Endothelial cell (in vitro differentiated cells): Measurements from ENCODE around the gene PEX13. TPM values are rescaled to one million over a fixed set of nuclear protein-coding genes. Genes with fewer than 3 reads are reported as not detected.
"Not testable (repeated sequence)": the region's sequence is repeated elsewhere in the genome, so short reads cannot be mapped to it uniquely, and the experiment has no call there.

Experiments used
- DNase-seq: peaks from one replicate; pipeline ENCODE4 v3.0.0; 2021; ENCODE audit warnings: low spot score
- H3K27ac Mint-ChIP-seq: one replicate; pipeline ENCODE4 v1.8.0; 2021; ENCODE audit warnings: mixed read lengths, inconsistent platforms; ENCODE audit not compliant: unreplicated experiment
- H3K27me3 Mint-ChIP-seq: one replicate; pipeline ENCODE4 v1.8.0; 2021; ENCODE audit warnings: mild to moderate bottlenecking, moderate library complexity, mixed read lengths, inconsistent platforms; ENCODE audit not compliant: unreplicated experiment
- H3K36me3 Mint-ChIP-seq: one replicate; pipeline ENCODE4 v1.8.0; 2021; ENCODE audit warnings: mild to moderate bottlenecking, low read depth, mixed read lengths, inconsistent platforms; ENCODE audit not compliant: unreplicated experiment
- H3K4me1 Mint-ChIP-seq: one replicate; pipeline ENCODE4 v1.8.0; 2021; ENCODE audit warnings: mild to moderate bottlenecking, mixed read lengths, inconsistent platforms; ENCODE audit not compliant: unreplicated experiment
- H3K4me3 Mint-ChIP-seq: one replicate; pipeline ENCODE4 v1.8.0; 2021; ENCODE audit warnings: mild to moderate bottlenecking, mixed read lengths, inconsistent platforms; ENCODE audit not compliant: unreplicated experiment
- H3K9me3 Mint-ChIP-seq: one replicate; pipeline ENCODE4 v1.8.0; 2021; ENCODE audit warnings: mixed read lengths, inconsistent platforms; ENCODE audit not compliant: unreplicated experiment
- CTCF ChIP-seq: fragments of 200-600 bp; sonication (generic); IDR thresholded peaks from one replicate; pipeline ENCODE4 v1.5.0; 2021; ENCODE audit warnings: antibody characterized with exemption; ENCODE audit not compliant: unreplicated experiment
- total RNA-seq: library from RNA; stranded (reverse); fragmentation: NEBNext Ultra II Directional; extraction: Animal tissue kit (Norgen Biotek cat#: 25700); gene quantifications from one replicate; pipeline ENCODE4 v1.2.1, GENCODE V29; 2021; ENCODE audit not compliant: unreplicated experiment

The PEX13 gene
- total RNA-seq, 1 donor from 2014 or later, result 24.8 TPM

GRCh38 chr2:60976256-60976850, 41.2 kb upstream of the PEX13 start:
- Mint-ChIP-seq H3K4me3 (no peak overlapping the region), H3K4me1 (no peaks in the 10 kb centered on the region), H3K27ac (no peak overlapping the region), H3K36me3 (no peaks in the 10 kb centered on the region), H3K27me3 (peaks cover 2% of the 10 kb centered on the region), H3K9me3 (no peaks in the 10 kb centered on the region)
- TF ChIP-seq CTCF, result no peak
- no peak for DNase-seq

GRCh38 chr2:60976875-60977561, 40.5 kb upstream of the PEX13 start:
- TF ChIP-seq CTCF, result no peak
- Mint-ChIP-seq H3K36me3 (no peaks in the 10 kb centered on the region), H3K4me3 (no peak overlapping the region), H3K4me1 (no peaks in the 10 kb centered on the region), H3K9me3 (no peaks in the 10 kb centered on the region), H3K27ac (no peak overlapping the region), H3K27me3 (peaks cover 2% of the 10 kb centered on the region)
- no peak for DNase-seq

GRCh38 chr2:60977562-60977895, 40.0 kb upstream of the PEX13 start:
- no peak for TF ChIP-seq CTCF
- DNase-seq, result no peak
- Mint-ChIP-seq H3K9me3 (no peaks in the 10 kb centered on the region), H3K4me1 (no peaks in the 10 kb centered on the region), H3K27me3 (peaks cover 2% of the 10 kb centered on the region), H3K27ac (no peak overlapping the region), H3K4me3 (no peak overlapping the region), H3K36me3 (no peaks in the 10 kb centered on the region)

- H3K36me3 Mint-ChIP-seq, result no peaks in the 10 kb centered on the region
- H3K4me1 Mint-ChIP-seq, result no peaks in the 10 kb centered on the region
- no peak overlapping the region for H3K27ac Mint-ChIP-seq
- no peaks in the 10 kb centered on the region for H3K9me3 Mint-ChIP-seq
- H3K4me3 Mint-ChIP-seq, result no peak overlapping the region
- no peak for TF ChIP-seq CTCF
- no peak for DNase-seq
- peaks cover 2% of the 10 kb centered on the region for H3K27me3 Mint-ChIP-seq
Measured at GRCh38 chr2:60979231-60979630, 38.3 kb upstream of the PEX13 start.

GRCh38 chr2:60980071-60980815, 37.3 kb upstream of the PEX13 start:
- Mint-ChIP-seq H3K36me3 (no peaks in the 10 kb centered on the region), H3K4me1 (no peaks in the 10 kb centered on the region), H3K27ac (no peak overlapping the region), H3K4me3 (no peak overlapping the region), H3K9me3 (no peaks in the 10 kb centered on the region), H3K27me3 (peaks cover 2% of the 10 kb centered on the region)
- TF ChIP-seq CTCF, result no peak
- no peak for DNase-seq

GRCh38 chr2:60982066-60982465, 35.5 kb upstream of the PEX13 start:
- not testable (repeated sequence) for H3K36me3 Mint-ChIP-seq, H3K4me3 Mint-ChIP-seq, DNase-seq, H3K27ac Mint-ChIP-seq, H3K9me3 Mint-ChIP-seq, H3K27me3 Mint-ChIP-seq, H3K4me1 Mint-ChIP-seq
